NCI-H774 (cell line): ENCODE results near the gene RBMY1J.
"Not testable (repeated sequence)": the region's sequence is repeated elsewhere in the genome, so short reads cannot be mapped to it uniquely, and the experiment has no call there.

ENCODE experiments used
- DNase-seq: peaks from one replicate; lab custom pipeline; 2025; lab: John Stamatoyannopoulos, UW

Gene RBMY1J

DNA sequence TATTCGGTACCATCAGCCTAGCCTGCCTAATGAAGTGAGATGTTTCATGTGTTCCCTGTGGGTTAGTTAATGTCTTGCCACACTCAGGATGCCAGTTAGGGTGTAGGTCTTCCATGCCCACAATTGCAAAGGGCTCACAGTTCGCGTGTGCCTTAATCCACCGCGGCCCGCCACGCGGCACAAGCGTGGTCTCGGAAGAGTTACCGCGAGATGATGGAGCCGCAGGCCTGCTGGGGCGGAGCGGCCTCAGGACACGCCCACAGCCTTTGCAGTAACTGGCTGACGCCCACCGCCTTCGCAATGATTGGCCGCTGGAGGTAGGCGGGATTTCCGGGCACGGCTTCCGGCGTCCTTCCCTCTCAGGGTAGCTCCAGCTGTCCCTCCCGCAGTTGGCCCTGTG, at the start of gene RBMY1J:
RBMY1J (plus strand) TSS at position 301 of the 400 bp plus-strand sequence. CDS start 2,038 bp downstream, outside the sequence.
- DNase-seq: not testable (repeated sequence)

DNA sequence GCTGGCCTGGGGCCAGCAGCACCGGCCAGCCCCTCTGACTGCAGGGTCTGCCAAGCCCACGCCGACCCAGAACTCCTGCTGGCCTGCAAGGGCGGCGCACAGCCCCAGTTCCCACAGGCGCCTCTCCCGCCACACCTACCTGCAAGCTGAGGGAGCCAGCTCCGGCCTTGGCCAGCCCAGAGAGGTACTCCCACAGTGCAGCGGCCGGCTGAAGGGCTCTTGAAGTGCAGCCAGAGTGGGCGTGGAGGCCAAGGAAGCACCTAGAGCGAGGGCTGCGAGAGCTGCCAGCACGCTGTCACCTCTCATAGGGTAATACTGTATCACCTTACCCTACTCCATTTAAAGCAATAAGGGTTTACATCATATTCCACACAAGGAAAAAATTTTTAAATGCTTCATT, 35.8 kb upstream of the RBMY1J start:
- DNase-seq: no peak

DNA sequence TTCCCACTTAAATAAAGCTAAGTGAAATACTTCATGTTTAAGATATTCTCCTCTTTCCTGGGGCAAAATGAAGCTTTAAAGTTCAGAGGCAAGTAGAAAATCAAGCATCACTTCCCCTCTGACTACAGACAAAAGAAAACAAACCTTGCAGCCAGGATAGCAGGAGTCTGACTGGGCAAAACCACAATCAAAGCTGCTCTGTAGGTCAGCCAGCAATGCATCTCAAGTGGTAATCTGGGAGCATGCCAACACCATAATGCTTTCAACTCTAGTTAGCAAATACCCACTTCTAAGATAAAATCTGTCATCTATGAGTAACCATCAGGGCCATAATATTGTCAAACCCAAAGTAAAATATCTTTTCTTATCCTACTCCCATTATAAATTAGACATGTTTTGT, 32.6 kb upstream of the RBMY1J start:
- no peak for DNase-seq

DNA sequence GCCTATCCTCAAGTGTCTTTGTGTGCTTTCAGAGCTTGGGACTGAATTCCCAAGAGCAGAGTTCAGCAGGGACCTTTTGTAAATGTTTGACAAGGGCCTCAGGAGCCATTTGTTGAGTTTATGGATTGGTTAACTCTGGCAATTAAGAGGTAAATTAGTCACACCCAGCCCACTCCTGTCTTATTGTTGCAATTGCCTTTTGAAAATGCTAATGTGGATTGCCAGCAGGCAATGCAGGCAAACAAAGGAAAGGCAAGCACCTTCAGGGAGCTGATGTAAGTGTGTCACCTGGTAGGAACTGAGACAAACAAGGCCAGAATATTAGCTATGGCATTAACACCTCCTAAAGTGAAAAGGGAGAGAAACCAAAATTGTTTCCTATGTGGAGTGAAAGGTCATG, 29.7 kb upstream of the RBMY1J start:
- DNase-seq: no peak

DNA sequence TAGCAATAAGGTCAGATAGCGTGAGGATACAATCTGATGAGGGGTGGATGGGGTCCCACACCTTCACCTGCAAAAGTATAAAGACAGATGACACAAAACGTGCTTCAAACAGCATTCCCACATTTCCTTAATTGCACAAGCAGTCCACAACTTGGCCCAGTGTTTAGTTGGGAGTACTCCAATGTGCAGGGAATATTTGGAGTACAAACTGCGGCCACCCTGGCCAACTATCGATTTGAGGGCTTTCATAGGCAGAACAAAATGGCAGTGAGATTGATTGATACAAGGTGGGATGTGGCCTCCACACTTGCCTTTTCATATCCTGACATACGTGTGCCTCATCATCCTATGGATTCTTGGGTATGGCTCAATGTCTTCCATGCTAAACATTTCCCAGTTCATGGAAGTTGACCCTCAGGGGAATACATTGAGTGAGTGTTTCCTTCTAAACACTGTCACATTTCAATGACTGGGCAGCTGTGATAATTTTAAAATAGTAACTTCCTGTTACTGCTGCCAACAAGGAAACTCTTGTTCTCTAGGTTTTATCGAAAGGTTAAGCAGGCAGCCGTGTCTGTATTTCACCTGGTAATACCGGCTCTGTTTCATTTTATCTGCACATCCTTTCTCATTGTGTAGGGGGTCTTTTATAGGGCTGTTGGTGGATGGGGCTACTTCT, 41.6 kb downstream of the RBMY1J start:
- DNase-seq: not testable (repeated sequence)

DNA sequence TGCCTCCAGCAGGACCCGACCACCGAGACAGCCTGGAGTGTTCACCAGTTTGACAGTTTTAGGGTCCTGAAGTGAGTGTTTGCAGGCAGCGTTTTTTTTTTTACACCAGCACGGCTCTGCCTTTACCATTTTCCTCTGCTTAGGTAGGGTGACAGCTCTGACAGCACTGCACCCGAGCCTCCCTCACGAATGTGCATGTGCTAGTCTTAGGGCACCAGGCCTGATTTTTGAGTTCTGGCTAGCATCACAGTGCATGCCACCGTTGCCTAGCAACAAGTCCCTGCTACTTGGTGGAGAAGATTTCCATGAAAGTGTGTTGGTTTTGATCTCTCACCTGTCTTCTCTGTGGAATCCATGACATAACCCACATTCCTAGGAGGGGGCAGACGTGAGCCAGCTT, 52.3 kb downstream of the RBMY1J start:
- not testable (repeated sequence) for DNase-seq

DNA sequence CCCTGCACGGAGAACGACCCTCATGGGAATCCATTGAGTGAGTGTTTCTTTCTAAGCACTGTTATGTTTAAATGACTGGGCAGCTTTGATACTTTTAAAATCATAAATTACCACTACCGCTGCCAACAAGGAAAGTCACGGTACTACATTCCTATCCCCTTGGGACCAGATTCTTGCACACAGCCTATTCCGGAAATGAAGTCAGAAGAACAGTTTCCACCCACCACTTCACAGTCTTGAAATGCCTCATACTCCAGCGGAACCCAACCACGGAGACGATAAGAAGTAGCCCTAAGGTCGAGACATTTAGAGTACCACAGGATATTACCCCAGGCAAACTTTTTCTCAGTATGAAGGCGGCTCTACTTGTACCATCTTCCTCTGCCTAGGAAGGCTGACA, 58.8 kb downstream of the RBMY1J start:
- not testable (repeated sequence) for DNase-seq
